ENCODE measurements around the gene UBE3B.

DNA sequence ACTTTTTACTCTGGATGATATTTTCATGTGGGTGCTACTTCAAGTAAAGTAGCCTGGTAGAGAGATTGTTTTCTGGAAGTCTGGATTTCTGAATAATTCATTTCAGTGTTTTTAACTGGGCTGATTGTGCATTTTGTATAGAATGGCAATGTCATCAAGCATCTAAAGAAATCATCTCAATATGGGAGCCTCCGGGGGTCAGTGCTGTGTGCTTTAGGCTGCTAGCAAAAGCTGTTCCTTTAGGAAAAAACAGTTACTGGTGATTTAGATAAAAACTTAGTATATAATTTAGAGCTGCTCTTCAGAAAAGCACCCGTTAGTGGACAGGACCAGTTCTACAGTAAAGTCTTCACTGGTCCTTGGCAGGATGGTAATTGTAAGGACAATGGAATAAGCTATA lies 5.1 kb downstream of the UBE3B start:
- TF ChIP-seq POLR2AphosphoS5 (IDR thresholded peaks at IDR 0.05): no peak
- TF ChIP-seq EP300 (IDR thresholded peaks at IDR 0.05): no peak
- no peak for TF ChIP-seq CTCF (IDR thresholded peaks at IDR 0.05)

All from stomach (tissue), 4 donors.